ENCODE data around the gene ENPP3.

Gene ENPP3

DNA sequence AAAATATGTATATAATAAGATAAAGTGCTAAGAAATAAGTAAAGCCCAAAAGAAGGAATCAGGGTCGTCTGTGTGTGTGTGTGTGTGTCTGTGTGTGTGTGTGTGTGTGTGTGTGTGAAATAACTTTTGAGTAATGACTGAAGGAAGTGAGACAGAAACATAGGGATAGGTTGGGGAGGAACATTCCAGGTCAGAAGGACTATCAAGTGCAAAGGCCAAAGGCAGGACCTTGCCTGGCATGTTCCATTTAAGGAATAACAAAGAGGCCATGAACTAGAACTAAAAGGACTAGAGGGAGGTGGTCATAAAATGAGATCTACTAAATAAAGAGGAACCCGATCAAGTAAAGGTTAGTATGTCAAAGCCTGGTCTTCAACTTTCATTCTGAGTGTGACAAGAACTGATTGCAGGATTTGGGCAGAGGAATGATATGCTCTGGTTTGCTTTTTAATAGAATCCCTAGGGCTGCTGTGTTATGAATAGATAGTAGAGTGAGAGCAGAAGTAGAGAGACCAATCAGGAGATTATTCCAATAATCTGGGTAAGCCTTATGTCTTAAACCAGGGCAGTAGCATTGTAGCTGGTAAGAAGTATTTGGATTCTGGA is 6.9 kb downstream of the ENPP3 start:
- no peak for DNase-seq

- no peak for DNase-seq
Measured at GRCh38 chr6:131644921-131645320, 7.8 kb downstream of the ENPP3 start.

GRCh38 chr6:131645846-131646245 is 8.7 kb downstream of the ENPP3 start:
- DNase-seq, result no peak

DNA sequence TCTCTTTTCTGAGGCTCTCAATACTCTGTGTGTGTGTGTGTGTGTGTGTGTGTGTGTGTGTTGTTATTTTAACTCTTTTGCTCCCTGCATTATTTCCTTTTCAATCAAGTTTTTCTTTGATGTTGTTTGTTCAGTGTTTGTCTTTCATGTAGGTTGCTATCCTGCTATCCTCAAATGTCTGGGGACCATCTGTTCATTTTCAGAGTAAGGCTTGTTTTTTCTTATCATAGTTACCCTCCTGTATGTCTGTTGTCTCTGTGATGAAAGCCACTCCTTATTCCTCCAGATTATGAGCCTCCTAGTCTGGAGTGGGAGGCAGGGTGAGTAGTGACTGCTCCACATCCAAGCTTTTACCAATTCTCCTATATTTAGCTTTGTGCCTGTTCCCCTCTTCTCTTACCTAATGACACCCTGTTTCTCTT is 9.2 kb downstream of the ENPP3 start:
- DNase-seq, result no peak

DNA sequence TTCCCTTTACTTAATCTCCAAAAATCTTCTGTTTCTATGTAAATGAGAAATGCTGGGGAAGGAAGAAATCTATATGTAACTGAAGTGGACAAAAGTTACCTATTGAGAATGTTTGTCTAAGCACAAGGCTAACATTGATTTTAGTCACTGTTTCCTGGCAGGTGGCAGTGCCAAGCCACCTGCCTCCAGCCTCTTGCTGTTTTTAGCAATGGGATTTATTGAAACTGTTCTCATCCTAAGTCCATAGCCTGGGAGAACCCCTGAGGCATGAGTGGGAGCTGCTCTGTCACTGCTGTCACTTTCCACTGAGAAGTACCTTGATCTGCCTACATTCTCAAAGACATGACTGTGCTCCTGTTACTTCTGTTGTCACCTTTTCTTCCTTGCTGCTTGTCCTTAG is 14.7 kb downstream of the ENPP3 start:
- no peak for DNase-seq

GRCh38 chr6:131652472-131652871 is 15.4 kb downstream of the ENPP3 start:
- DNase-seq, result no peak

DNA sequence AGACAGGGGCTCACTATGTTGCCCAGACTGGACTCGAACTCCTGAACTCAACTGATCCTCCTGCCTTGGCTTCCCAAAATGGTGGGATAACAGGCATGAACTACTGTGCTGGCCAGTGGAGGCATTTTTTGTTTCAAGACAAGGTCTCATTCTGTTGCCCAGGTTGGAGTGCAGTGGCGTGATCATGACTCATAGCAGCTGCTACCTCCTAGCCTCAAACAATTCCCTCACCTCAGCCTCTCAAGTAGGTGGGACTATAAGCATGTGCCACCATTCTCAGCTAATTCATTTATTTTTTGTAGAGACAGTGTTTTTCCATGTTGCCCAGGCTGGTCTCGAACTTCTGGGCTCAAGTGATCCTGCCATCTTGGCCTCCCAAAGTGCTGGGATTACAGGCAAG is 17.2 kb downstream of the ENPP3 start:
- DNase-seq, result no peak

DNA sequence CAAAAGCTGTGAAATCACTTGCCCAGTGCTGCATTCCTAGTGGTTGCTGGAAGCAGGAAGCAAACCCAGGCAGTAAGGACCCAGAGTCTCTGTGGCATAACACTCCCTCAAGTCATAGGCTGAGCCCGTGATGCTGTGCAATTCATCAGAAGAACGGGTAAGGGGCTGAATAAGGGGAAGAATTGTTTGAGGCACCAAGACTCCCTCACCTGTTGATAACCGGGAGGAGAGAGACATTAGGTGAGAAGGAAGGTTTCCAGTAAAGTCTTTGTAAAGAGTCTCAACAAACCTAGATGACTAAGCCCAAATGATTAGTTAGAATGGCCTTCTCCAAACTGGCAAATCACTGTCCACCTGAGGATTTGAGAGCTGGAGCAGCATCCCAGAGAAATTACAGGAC is 18.3 kb downstream of the ENPP3 start:
- DNase-seq, result no peak

DNA sequence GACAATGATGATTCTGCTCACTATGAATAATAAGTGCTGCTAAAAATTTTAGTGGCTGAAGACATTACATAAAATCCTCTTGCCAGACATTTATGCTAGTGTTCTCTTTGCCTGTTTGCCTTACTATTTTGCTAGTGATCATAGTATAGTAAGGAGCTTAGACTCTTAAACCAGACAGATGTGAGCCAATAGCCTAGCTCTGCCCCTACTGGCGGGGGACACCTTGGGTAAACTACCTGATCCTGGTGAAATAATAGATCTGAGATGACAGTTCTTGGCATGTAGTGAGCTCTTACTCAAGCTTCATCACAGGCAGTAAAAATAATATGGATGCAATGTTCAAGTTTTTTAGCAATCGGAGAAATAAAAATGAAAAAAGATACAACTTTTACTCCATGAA is 18.8 kb downstream of the ENPP3 start:
- DNase-seq, result no peak

GRCh38 chr6:131656667-131657066 is 19.6 kb downstream of the ENPP3 start:
- no peak for DNase-seq

GRCh38 chr6:131657222-131657621 is 20.1 kb downstream of the ENPP3 start:
- no peak for DNase-seq

DNA sequence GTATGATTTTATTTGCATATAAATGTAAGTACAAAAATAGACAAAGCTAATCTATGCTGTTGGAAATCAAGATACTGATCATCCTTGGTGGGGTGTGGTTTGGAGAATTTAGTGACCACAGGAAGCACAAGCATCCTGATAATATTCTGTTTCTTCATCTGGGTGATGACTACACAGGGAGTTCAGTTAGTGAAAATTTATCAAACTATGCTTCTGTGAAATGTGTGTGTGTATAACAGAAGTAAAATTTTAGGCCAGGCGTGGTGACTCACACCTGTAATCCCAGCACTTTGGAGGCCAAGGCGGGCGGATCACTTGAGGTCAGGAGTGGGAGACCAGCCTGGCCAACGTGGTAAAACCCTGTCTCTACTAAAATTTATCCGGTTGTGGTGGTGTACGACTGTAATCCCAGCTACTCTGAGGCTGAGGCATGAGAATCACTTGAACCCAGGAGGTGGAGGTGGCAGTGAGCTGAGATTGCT is 20.6 kb downstream of the ENPP3 start:
- no peak for DNase-seq

DNA sequence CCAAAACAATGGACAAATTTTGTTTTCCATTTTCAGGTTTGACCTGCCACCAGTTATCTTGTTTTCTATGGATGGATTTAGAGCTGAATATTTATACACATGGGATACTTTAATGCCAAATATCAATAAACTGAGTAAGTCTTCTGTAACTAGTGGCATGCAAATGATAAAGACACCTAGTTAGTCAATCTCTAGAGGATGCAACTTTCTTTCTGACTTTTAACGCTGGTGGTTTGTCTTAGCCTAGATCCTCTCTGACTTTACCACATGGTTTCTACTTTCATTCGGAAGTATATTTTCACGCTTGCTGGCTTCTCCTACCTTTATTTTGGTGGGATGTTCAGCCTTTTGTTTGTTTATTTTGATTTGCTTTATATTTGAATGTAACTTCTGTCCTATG is 21.2 kb downstream of the ENPP3 start:
- DNase-seq, result no peak

DNA sequence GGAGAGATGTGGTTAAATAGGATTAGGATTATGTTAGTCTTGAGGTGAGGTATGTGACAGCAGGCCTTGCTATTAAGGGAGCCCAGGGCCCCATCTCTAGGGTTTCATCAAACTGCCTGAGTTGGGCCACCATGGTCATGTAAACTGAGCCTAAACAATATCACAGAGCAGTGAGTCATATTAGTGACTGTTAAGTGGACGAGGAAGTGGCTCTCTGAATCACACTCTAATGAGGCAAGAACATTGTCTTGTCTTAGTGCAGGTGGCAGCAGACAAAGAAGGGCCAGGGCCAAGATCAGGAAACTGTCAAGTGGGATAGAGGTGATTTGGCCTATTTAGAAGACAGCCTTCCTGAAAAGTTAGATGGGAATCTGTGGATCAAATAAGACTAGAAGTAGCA is 23.1 kb downstream of the ENPP3 start:
- DNase-seq, result no peak

- DNase-seq, result no peak
Measured at GRCh38 chr6:131663578-131664165, 26.6 kb downstream of the ENPP3 start.

GRCh38 chr6:131669891-131670290 is 32.8 kb downstream of the ENPP3 start:
- no peak for DNase-seq

- no peak for DNase-seq
Measured at GRCh38 chr6:131673184-131673583, 36.1 kb downstream of the ENPP3 start.

- no peak for DNase-seq
Measured at GRCh38 chr6:131678442-131678841, 41.3 kb downstream of the ENPP3 start.

DNA sequence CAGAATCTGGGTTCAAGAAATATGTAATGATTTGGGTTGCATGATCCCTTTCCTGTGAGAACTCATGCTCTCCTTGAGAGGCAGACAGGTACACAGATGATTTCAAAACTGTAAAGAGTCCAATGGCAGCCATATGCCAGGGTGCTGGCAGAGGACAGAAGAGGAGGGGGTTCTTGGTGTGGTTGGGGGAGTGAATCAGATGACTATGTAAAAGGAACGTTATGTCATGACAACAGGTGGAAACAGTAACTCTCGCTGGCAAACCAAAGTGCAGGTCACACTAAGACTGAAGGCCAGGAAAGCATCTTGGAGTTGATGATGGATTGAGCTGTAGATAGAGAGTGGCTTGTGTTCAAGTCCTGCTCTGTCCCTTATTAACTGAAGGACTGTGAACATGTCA is 43.8 kb downstream of the ENPP3 start:
- no peak for DNase-seq

- DNase-seq, result no peak
Measured at GRCh38 chr6:131681585-131681984, 44.5 kb downstream of the ENPP3 start.

DNA sequence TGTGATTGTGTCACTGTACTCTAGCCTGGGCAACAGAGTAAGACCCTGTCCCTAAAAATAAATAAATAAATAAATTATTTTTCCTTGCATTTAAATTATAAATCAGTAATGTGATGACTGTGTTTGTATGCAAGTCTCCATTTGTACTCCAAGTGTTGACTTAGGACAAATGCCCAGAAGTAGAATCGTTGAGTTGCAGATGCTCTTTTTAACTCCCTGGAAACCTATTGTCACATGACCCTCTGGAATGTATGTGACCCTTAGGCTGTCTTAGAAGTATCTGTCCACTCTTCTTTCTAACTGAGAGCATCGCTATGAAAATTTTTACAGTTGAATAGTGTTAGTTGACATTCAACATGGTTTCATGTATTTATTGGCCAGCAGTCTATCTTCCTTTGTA is 45.3 kb downstream of the ENPP3 start:
- no peak for DNase-seq

GRCh38 chr6:131683479-131683878 is 46.4 kb downstream of the ENPP3 start:
- DNase-seq, result no peak

DNA sequence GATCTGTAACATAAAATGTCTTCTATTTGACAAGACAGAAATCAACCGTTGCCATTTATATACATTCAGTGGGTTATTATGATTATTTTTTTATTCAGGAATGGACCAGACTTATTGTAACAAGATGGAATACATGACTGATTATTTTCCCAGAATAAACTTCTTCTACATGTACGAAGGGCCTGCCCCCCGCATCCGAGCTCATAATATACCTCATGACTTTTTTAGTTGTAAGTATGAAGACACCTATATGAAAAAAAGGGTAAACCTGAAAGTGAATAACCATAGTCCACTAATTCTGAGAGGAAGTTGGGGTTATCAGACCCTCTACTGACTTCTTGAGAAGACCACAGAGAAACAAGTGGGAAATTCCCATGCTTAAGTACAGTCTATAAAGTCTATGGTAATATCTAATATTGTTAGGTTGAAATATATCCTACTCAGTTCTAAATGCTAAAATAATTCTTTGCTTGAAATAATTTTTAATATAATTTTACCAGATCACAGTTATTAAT is 48.2 kb downstream of the ENPP3 start:
- no peak for DNase-seq

GRCh38 chr6:131687022-131687421 is 49.9 kb downstream of the ENPP3 start:
- DNase-seq, result no peak

DNA sequence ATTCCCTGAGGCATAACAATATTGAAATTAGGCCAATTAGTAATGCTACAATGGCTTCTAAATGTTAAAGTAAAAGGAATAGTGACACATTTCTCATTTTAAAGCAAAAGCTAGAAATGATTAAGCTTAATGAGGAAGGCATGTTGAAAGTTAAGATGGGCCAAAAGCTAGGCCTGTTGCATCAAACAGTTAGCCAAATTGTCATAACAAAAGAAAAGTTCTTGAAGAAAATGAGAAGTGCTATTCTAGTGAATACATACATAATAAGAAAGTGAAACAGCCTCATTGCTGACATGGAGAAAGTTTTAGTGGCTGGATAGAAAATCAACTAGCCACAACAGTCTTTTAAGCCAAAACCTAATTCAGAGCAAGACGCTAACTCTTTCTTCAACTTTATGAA is 51.2 kb downstream of the ENPP3 start:
- no peak for DNase-seq
